ENCODE results near the gene STX5.
"Not testable (repeated sequence)": the region's sequence is repeated elsewhere in the genome, so short reads cannot be mapped to it uniquely, and the experiment has no call there.

The STX5 gene

GRCh38 chr11:62842171-62842741, 10.4 kb upstream of the STX5 start:
- Histone ChIP-seq H3K9ac (ENCODE audit: low read length) (peak overlapping the region; percentile 96), H3K27ac (ENCODE audit: low read depth, low read length) (peak overlapping the region; percentile 99), H3K4me3 (ENCODE audit: low read depth, low read length) (peak overlapping the region; percentile 55), H3K36me3 (ENCODE audit: control insufficient read depth, insufficient read depth, low read length) (peaks cover 5% of the 10 kb centered on the region), H3K4me1 (ENCODE audit: control insufficient read depth, insufficient read depth, low read length) (peaks cover 6% of the 10 kb centered on the region; the same call in 1 of the 2 replicates), H3K9me3 (ENCODE audit: control insufficient read depth, insufficient read depth, low read depth, low read length) (no peaks in the 10 kb centered on the region; the same call in 1 of the 2 replicates), H3K27me3 (ENCODE audit: control insufficient read depth, insufficient read depth, low read length) (no peaks in the 10 kb centered on the region)

GRCh38 chr11:62841361-62842170, 9.7 kb upstream of the STX5 start:
- H3K9me3 ChIP-seq (ENCODE audit: control insufficient read depth, insufficient read depth, low read depth, low read length) = no peaks in the 10 kb centered on the region
- peak overlapping the region; percentile 55 for H3K4me3 ChIP-seq (ENCODE audit: low read depth, low read length)
- no peaks in the 10 kb centered on the region for H3K27me3 ChIP-seq (ENCODE audit: control insufficient read depth, insufficient read depth, low read length)
- peak overlapping the region; percentile 96 for H3K9ac ChIP-seq (ENCODE audit: low read length)
- H3K27ac ChIP-seq (ENCODE audit: low read depth, low read length) = peak overlapping the region; percentile 99
- peaks cover 10% of the 10 kb centered on the region for H3K36me3 ChIP-seq (ENCODE audit: control insufficient read depth, insufficient read depth, low read length)
- H3K4me1 ChIP-seq (ENCODE audit: control insufficient read depth, insufficient read depth, low read length) = peaks cover 6% of the 10 kb centered on the region; the same call in 1 of the 2 replicates

- H3K9me3 ChIP-seq (ENCODE audit: control insufficient read depth, insufficient read depth, low read depth, low read length) = not testable (repeated sequence)
Measured at GRCh38 chr11:62840721-62841360, 9.0 kb upstream of the STX5 start.

GRCh38 chr11:62839050-62839945, 7.4 kb upstream of the STX5 start, which contains the start of gene WDR74:
WDR74 (minus strand) TSS chr11:62839590; CDS start chr11:62839570, 20 bp downstream.
- Histone ChIP-seq H3K9me3 (ENCODE audit: control insufficient read depth, insufficient read depth, low read depth, low read length) (no peaks in the 10 kb centered on the region), H3K4me1 (ENCODE audit: control insufficient read depth, insufficient read depth, low read length) (peaks cover 6% of the 10 kb centered on the region; the same call in 1 of the 2 replicates), H3K9ac (ENCODE audit: low read length) (peak within 1 kb of the TSS; percentile 94), H3K27me3 (ENCODE audit: control insufficient read depth, insufficient read depth, low read length) (no peaks in the 10 kb centered on the region), H3K27ac (ENCODE audit: low read depth, low read length) (peak within 1 kb of the TSS; percentile 69), H3K36me3 (ENCODE audit: control insufficient read depth, insufficient read depth, low read length) (peaks cover 33% of the 10 kb centered on the region), H3K4me3 (ENCODE audit: low read depth, low read length) (peak within 1 kb of the TSS; percentile 83)

More at GRCh38 chr11:62840721-62841360, 9.0 kb upstream of the STX5 start:
- not testable (repeated sequence) for H3K27me3 ChIP-seq (ENCODE audit: control insufficient read depth, insufficient read depth, low read length); H3K4me1 ChIP-seq (ENCODE audit: control insufficient read depth, insufficient read depth, low read length)
- H3K27ac ChIP-seq (ENCODE audit: low read depth, low read length) = peak overlapping the region; percentile 69; the same call in 1 of the 2 replicates
- H3K9ac ChIP-seq (ENCODE audit: low read length) = peak overlapping the region; percentile 94
- peaks cover 18% of the 10 kb centered on the region for H3K36me3 ChIP-seq (ENCODE audit: control insufficient read depth, insufficient read depth, low read length)
- H3K4me3 ChIP-seq (ENCODE audit: low read depth, low read length) = peak overlapping the region; percentile 83

GRCh38 chr11:62835336-62835735, 3.5 kb upstream of the STX5 start:
- Histone ChIP-seq H3K4me1 (ENCODE audit: control insufficient read depth, insufficient read depth, low read length) (peaks cover 4% of the 10 kb centered on the region; the same call in 1 of the 2 replicates), H3K27me3 (ENCODE audit: control insufficient read depth, insufficient read depth, low read length) (no peaks in the 10 kb centered on the region), H3K36me3 (ENCODE audit: control insufficient read depth, insufficient read depth, low read length) (peaks cover 43% of the 10 kb centered on the region), H3K9ac (ENCODE audit: low read length) (no peak overlapping the region), H3K27ac (ENCODE audit: low read depth, low read length) (no peak overlapping the region), H3K9me3 (ENCODE audit: control insufficient read depth, insufficient read depth, low read depth, low read length) (no peaks in the 10 kb centered on the region), H3K4me3 (ENCODE audit: low read depth, low read length) (no peak overlapping the region)

GRCh38 chr11:62832336-62833234, 734 bp upstream of the STX5 start, which contains the start of gene TEX54:
TEX54 (minus strand) TSS chr11:62832841.
- Histone ChIP-seq H3K27me3 (ENCODE audit: control insufficient read depth, insufficient read depth, low read length) (no peaks in the 10 kb centered on the region), H3K27ac (ENCODE audit: low read depth, low read length) (peak within 1 kb of the TSS; percentile 97), H3K9ac (ENCODE audit: low read length) (peak within 1 kb of the TSS; percentile 97), H3K4me1 (ENCODE audit: control insufficient read depth, insufficient read depth, low read length) (peaks cover 4% of the 10 kb centered on the region; the same call in 1 of the 2 replicates), H3K9me3 (ENCODE audit: control insufficient read depth, insufficient read depth, low read depth, low read length) (no peaks in the 10 kb centered on the region), H3K36me3 (ENCODE audit: control insufficient read depth, insufficient read depth, low read length) (peaks cover 50% of the 10 kb centered on the region), H3K4me3 (ENCODE audit: low read depth, low read length) (peak within 1 kb of the TSS; percentile 92)

- H3K36me3 ChIP-seq (ENCODE audit: control insufficient read depth, insufficient read depth, low read length) = peaks cover 48% of the 10 kb centered on the region
- peak overlapping the region; percentile 97; the same call in 1 of the 2 replicates for H3K27ac ChIP-seq (ENCODE audit: low read depth, low read length)
- H3K4me1 ChIP-seq (ENCODE audit: control insufficient read depth, insufficient read depth, low read length) = peaks cover 4% of the 10 kb centered on the region; the same call in 1 of the 2 replicates
- H3K9me3 ChIP-seq (ENCODE audit: control insufficient read depth, insufficient read depth, low read depth, low read length) = no peaks in the 10 kb centered on the region
- H3K27me3 ChIP-seq (ENCODE audit: control insufficient read depth, insufficient read depth, low read length) = no peaks in the 10 kb centered on the region
- peak overlapping the region; percentile 97 for H3K9ac ChIP-seq (ENCODE audit: low read length)
- H3K4me3 ChIP-seq (ENCODE audit: low read depth, low read length) = peak overlapping the region; percentile 92
Measured at GRCh38 chr11:62830904-62831519, 839 bp downstream of the STX5 start.

- not testable (repeated sequence) for H3K4me1 ChIP-seq (ENCODE audit: control insufficient read depth, insufficient read depth, low read length); H3K4me3 ChIP-seq (ENCODE audit: low read depth, low read length); H3K9ac ChIP-seq (ENCODE audit: low read length); H3K27ac ChIP-seq (ENCODE audit: low read depth, low read length); H3K9me3 ChIP-seq (ENCODE audit: control insufficient read depth, insufficient read depth, low read depth, low read length); H3K27me3 ChIP-seq (ENCODE audit: control insufficient read depth, insufficient read depth, low read length)
- H3K36me3 ChIP-seq (ENCODE audit: control insufficient read depth, insufficient read depth, low read length) = peaks cover 50% of the 10 kb centered on the region
Measured at GRCh38 chr11:62828130-62828529, 3.7 kb downstream of the STX5 start.

GRCh38 chr11:62823677-62824076, 8.2 kb downstream of the STX5 start:
- Histone ChIP-seq H3K27me3 (ENCODE audit: control insufficient read depth, insufficient read depth, low read length) (no peaks in the 10 kb centered on the region), H3K36me3 (ENCODE audit: control insufficient read depth, insufficient read depth, low read length) (peaks cover 83% of the 10 kb centered on the region), H3K4me3 (ENCODE audit: low read depth, low read length) (no peak overlapping the region), H3K9me3 (ENCODE audit: control insufficient read depth, insufficient read depth, low read depth, low read length) (no peaks in the 10 kb centered on the region), H3K4me1 (ENCODE audit: control insufficient read depth, insufficient read depth, low read length) (no peaks in the 10 kb centered on the region), H3K9ac (ENCODE audit: low read length) (no peak overlapping the region), H3K27ac (ENCODE audit: low read depth, low read length) (no peak overlapping the region)

Measured in HUES6 (cell line).